GM23248 (cell line): ENCODE data around the gene CKAP5.

Source experiments
- EZH2 ChIP-seq: fragments of 200-600 bp; sonication (generic); IDR thresholded peaks from 2 replicates; pipeline ENCODE4 v1.6.1; 2018; ENCODE audit warnings: antibody characterized with exemption, mild to moderate bottlenecking; ENCODE audit not compliant: insufficient read depth, poor library complexity, severe bottlenecking
- EZH2phosphoT487 ChIP-seq: fragments of 200-600 bp; sonication (generic); IDR thresholded peaks from 2 replicates; pipeline ENCODE4 v1.6.1; 2018; ENCODE audit warnings: antibody characterized with exemption, moderate library complexity, mild to moderate bottlenecking, low read depth; ENCODE audit not compliant: insufficient read depth

- TF ChIP-seq EZH2, result no peak
- no peak for TF ChIP-seq EZH2phosphoT487
These were observed 122.8 kb downstream of the CKAP5 start for GRCh38 chr11:46723359-46723680.
